ENCODE measurements around the gene EPHB1.

EPHB1 gene

DNA sequence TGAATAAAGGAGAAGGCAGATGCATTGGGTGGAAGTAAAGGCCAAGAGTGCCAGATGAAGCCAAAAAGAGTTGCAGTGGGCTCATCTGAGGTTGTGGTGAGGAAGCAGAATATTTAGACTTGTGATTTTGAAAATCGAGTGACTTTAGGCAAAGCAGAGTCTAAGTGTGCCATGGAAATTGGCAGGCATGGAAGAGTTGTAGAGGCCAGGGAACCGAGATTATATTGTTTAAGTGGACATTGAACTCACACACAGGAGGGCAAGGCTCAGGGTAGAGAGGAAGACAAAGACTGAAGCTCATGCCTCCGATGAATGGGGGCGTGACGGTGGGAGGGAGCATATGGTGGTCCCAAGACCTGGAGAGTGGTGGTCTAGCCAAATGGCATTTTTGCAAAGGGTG lies 347.5 kb downstream of the EPHB1 start:
- no peak for DNase-seq

DNA sequence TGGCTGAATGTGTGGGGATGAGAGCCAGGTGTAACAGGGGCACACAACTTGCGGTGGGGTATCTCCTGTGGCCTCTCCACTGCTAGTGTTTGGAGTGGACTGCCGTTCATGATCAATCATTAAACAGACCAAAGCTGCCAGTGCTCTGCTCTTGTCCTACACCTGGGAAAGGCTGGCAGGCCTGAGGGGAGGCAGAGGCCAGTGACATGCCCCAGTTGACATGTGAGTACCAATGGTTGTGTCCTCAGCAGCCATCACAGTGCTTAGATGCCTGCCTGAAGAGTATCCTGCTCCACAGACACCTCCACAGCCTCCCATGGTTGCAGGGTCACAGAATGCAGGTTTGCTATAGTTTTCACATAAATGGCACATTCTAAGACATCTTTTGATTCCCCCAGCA lies 348.4 kb downstream of the EPHB1 start:
- DNase-seq: no peak

DNA sequence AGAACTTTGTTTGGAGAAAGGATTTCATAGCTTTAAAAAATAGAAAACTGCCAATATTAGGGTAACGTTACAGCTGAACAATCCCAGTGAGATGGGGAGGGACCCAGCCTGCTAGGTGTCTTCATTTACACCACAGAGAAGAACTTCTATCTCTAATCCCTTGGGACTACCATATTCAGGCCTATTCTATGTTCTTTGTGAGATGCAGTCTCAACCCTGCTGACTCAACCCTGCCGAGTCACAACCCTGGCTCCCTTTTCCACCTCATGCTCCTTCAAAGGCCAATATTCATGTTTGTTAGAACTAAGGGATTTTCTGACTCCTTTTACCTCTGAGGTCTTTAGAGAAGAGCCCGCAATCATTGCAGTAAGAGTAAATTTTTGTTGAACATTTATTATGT lies 350.5 kb downstream of the EPHB1 start:
- no peak for DNase-seq

DNA sequence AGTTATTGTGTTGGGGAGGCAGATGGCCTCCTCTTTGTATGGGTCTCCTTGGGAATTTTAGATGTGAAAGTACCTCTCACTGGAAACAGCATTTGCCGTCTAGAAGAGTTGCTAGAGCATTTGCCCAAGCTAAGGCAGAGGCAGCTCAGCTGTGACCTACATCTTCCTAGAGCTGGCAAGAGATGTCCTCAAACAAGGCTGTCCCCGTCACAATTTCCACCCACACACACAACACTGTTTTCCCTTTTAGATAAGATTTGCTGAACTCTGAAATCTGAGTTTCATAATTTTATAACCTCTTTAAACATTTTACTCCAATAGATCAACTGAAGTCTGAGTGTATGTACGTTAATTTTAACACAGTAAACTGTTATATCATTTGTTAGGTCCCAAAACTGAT lies 352.6 kb downstream of the EPHB1 start:
- DNase-seq: no peak

DNA sequence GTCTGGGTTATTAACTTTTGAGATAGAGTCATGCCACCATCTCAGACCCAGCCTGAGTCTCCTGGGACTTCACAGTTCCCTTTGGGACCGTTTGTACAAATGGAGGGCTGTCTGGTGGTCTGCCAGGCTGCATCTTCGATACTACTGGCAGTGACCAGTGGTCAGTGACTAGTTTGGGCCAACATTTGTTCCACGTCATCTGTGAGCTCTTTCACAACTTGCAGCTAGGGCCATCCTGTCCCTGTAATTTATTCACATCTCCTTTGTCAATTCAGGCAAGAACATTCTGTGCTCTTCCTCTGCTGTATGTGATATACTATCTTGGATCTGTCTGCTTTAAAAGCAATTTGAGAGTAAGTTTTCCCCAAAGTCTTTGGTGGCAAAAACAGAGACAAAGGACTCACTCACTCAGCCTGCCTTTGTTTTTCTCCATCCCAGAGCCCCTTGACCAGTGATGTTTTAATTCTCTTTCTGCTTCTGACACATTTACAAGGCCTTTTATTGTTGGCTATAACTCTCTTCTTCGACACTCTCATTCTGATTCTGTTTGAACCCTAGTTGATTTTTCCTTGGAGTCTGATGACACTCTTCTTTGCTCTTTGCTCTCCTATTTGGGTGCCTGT lies 353.4 kb downstream of the EPHB1 start:
- no peak for DNase-seq

DNA sequence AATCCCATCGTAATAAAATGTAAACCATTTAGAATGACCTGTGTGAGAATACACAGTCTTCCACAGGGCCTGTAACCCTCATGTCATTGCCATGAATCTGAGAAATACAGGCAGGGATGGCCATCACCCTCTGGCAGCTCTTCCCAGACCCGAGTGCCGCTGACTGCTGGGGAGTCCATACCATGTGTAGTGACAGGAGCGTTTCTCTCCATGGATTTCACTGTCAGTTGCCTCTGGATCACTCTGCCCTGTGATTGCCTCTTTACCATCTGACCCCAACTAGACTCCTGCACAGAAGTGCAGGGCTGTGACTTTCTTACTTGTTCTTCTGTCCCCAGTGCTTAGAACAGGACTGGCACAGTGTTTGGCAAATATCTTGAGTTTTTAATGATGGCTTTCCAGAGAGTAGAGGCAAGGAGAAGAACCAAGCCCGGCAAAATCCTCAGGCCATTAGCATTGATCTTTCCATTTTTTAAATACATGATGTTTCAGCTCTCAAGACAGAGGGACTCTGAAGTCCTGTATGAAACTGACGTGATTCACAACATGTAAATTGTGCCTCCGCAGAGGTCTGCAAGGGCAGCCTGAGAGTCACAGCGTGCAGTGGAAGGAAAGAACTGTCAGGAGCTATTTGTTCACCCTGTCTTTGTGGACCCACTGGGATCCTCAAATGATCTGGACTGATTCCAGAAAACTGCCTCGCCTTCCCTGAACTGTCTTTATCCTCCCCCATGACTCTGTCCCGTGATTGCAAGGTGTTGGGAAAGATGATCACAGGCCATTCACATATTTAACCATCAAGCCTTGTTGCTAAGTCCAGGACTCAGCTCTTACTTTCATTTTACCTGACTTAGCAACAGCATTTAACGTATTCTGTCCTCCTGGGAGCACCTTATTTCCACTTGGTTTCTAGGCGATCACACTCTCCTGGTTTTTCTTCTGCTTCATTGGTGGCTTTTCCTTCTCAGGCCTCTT lies 354.9 kb downstream of the EPHB1 start:
- no peak for DNase-seq

DNA sequence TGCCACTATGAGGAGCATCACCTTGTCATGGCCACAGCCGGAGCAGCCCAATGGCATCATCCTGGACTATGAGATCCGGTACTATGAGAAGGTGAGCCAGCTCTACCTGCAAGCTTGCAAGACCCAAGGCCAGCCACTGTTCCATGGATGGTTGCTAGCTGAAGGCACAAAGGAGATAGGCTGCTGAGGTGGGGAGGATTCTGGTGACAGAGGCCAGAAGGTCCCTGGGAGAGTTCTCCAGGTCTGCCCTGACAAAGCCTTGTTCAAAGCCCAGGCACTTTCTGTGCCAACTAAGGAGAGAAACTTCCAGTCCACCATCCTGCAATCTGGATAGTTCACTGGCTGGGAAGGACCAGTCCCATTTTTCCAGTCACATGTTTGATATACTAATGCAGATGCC lies 359.1 kb downstream of the EPHB1 start:
- DNase-seq: no peak

DNA sequence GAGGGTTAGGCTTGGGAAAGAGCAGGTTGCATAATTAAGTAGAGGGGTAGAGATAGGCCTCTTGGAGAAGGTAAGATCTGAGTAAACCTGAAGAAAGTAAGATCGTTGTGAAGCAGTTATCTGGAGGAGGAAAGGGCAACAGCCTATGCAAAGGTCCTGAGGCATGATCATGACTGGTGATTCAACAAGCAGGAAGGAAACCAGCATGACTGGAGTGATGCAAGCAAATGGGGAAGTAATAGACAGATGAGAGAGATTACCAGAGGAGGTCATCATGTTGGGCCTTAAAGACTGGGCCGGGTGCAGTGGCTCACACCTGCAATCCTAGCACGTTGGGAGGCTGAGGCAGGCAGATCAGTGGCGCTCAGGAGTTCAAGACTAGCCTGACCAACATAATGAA lies 360.2 kb downstream of the EPHB1 start:
- no peak for DNase-seq

DNA sequence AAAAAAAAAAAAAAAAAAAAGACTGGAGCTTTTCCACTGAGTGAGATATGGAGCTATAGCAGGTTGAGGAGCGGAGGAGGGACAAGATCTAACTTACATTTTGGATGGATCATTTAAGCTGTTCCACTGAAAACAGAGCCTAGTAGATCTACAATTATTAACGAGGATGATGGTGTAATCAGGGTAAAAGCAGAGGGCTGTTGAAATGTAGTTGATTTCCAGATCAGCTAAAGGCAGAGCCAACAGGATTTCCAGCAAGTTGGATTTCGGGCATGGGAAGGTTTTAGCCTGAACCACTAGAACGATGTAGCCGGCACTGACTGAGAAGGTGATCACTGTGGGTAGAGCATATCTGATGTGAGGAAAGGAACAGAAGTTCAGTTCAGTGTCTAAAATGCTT lies 360.7 kb downstream of the EPHB1 start:
- DNase-seq: no peak

DNA sequence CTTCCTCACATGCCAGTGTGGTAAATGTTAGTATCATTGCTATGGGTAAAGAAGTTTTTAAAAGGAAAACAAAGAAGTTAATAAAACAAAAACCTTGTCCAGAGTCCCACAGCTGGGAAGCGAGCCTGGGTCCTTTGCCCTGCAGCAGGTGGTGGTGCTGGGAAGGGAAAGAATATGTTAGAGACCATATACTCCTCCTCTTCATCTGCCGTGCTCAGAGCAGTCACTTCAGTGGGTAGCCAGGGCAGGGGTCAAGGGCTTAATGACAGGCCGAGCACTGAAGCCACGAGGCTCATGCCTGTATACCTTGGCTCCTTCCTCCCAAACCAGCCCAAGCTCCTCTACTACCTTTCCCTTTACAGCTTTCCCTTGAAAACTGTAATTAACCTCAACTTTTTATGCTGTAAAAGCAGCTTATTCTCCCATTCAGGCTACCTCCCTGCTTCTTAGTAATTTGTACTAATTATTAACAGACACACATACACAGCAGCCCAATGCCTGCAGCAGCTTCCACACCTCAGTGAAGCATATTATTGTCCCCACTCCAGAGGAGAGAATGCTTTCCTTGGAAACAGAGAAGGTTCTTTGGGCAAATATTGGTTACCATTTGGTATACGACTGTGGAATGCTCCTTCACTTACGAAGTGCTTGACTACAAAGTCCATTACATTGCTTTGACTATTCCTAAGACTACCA lies 362.1 kb downstream of the EPHB1 start:
- no peak for DNase-seq

DNA sequence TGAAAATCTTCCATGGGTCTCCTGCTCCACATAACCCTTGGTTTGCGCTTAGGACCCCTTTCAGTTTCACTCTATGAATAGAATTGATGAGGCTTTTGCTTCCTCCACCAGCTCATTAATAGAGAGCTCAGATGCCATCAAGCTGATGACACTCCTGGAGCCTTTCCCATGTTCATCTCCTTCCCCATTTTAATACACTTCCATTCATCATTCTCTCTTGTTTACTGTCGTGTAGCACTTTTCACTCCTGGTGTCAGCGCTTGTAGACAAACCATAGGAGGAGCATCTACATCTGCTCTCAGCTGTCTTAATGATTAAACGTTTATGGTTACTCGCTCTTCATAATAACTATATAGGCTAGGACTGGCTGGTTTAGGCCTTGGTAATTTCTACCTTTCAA lies 363.5 kb downstream of the EPHB1 start:
- DNase-seq: no peak

DNA sequence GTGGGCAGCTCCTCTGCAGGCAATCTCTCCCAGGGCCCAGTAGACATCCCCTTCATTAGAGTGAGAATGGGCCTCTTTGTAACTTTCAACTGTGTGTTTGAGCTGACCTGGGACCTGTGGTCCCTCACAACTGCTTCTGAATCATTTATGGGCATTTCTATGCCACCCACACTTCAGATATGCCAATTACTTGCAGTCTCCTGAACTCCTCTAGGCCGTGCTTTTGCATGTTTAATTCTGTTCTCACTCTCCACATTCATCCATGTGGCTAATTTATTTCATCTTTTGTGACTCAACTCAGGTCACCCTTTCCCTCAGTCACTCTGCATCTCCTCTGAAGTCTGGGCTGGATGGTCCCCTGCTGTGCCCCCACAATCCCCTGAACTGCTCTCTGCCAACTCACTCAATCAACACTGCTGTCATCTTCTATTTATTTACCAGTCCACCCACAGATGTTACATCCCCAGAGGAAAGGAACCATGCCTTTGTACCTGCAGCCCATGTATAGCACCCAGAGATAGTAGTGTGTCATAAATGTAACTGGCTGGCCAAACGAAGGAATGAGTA lies 364.7 kb downstream of the EPHB1 start:
- no peak for DNase-seq

DNA sequence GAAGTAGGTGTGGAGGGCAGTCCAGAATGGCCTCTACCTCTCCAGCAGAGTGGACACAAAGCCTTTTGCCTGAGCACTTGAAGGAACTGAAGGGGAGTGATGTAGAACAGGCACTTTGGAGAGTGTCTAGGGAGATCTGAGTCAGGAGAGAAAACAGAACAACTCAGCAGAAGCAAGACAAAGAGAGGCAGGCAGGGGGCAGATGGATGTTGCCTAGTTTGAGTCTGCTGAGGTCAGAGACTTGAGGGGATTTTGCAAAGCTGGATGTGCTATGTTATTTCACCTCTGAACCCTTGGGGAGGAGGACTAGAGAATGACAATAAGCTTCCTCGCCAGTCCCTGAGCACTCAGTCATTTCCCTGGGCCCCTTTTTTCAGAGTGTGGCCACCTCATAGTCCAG lies 366.4 kb downstream of the EPHB1 start:
- no peak for DNase-seq

DNA sequence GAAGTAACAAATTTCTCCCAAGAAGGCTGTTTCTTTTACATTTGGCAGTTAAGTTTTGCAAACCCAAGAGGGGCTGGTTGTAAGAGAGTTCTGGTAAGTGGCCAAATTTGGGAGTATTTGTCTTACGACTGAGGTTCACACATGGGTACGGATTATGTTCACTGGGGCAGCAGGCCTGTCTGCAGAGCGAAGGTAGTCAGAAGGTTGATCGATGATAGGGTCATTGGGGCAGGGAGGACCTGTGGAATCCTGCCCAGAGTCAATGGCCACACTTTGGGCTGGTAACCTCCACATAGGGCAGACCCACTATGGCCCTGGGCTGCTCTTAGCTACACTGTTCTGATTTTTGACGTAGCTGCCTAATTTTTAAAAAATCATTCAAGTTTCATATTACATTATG lies 368.6 kb downstream of the EPHB1 start:
- no peak for DNase-seq

DNA sequence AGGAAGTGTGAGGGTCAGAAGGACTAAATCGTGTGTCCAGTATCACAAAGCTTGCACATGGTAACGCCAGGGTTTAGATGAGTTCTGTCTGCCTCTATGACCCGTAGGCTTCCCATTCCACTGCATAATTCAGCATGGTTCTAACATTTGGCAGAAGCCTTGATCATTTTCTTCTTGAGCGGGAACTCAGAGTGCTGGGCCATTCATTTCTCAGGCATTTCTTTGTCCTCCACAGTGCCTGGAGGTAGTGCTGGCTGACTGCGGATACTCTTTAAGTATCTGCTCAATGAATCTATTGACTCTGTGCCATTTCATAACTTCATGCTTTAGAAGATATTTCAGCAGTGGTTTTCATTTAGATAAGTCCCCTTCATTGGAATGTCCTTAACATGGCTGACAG lies 370.2 kb downstream of the EPHB1 start:
- DNase-seq: no peak

DNA sequence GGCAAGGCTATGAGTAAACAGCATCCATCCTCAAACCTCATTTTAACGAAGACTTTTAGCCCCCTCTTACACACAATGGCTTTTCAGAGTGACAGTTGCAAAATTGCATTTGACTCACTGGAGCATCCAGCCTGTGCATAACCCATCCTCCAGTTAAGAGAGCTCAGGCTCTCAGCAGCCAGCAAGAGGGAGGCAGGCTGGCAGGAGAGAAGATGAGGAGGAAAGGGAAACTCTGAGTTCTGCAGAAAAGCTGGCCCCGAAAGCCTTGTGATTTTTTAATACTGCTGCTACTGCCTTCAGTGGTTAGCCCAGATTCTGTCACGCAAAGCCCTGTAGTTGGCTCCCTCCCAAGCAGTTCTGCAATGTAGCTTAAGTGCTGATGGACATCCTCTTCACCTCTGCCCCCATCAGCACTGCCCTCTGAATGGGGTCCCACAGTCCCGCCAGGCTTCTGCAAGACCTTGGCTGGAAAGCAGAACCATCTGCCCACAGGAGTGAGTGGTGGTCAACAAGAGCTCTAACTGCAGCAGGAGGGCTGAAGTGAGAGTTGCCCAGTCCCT lies 371.3 kb downstream of the EPHB1 start:
- DNase-seq: no peak

DNA sequence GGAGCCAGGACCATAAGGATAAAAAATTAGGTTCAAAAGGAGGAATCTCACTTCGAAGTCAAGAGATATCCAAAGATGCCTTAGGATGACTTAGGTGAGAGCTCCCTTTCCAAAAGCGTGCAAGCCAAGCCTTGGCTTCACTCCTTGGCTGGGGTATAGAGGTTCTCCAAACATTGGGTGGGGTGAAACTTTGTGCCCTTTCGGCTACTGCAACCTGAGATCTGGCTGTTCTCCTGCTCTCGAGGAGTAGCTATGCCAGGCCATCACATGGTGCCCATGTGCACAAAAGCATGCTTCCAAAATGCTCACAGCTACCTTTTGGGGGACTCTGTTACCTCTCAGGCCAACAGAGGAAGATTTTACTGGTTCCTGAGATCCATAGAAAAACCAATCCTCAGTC lies 373.8 kb downstream of the EPHB1 start:
- DNase-seq: no peak

DNA sequence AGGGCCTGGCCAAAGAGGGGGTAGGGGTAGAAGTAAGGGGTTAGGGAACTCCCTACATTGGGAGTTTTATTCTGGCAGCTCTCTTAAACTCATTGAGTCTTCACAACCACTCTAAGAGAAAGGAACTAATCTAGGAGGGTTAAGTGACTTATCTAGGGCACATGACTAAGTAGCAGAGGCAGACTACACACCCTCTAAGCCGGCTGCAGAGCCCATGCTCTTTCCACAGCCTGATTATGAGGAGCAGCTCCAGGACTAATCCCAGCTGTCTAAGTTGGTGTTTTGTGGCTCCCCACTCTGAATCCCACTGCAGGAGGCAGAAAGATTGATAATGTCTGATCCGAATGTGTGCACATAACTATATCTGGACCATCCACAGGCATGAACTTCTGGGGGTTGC lies 374.6 kb downstream of the EPHB1 start:
- DNase-seq: no peak

DNA sequence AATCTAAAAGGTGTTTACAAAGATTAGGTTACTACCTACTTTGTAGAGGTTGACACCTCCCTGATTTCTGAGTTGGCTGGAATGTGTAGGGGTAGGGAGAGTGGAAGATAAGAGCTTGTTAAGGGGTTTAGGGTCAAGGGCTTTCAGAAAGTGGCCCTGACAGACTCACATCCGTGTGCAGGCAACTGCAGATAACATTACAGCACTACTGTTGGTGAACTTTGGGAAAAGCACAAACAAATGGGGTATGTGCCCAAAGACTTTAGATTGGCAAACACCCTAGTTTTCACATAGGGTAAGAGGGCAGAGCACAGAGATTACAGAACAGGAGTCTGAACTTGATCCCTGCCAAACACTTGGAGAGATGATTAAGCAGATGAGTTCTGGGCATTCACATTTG lies 375.7 kb downstream of the EPHB1 start:
- no peak for DNase-seq

DNA sequence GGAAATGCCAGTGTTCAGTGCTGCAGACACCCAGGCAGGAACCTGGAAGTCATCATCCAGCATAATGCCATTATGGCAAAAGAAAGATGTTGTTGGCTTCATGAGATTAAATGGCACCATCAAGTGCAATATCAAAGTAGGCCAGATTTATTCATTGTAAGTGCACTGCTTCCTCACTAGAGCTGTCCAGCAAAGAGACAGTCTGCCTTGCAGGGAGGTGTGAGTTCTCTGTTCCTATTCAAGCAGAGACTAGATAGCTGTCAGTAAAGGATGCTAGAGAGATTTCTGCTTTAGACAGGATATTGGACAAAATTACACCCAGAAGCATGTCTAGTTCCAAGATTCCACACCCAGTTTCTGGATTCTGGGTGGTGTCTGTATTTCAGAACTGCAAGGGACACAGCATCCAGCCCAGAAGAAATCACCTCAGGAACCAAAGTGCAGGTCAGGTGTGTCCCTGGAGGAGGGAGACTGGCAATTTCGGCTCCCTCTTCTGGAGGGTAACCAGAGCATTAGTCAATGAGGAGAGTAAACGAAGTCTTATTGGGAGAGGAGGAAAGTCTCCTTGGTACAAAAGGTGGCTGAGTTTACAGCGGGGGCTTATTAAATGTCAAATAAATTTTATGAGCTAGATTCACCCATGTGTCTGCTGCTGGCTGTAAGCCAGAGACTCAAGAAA lies 377.3 kb downstream of the EPHB1 start:
- DNase-seq: no peak

DNA sequence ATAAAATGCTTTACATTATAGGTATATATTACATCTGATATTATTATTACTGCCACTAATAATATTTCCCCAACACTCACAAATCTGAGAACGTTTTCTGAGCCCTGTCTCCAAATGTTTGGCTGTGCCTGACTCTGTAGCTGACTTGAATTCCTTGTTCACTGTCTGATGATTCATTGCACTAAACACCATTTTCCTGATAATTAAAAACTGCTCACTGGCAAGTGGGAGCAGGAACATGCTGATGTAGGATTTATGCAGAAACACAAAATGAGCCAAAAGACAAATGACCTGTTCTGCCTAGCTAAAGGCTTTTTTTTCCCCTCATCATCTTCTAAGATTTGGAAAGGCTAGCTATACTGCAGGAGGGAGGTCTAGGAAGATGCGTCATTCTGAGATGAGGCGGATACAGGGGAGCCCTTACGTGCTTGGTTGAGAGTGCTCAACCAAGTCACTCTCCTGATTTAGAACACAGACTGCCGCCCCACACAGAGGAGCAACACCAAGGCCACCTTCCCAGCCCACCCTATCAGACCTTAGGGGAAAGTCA lies 380.7 kb downstream of the EPHB1 start:
- no peak for DNase-seq

DNA sequence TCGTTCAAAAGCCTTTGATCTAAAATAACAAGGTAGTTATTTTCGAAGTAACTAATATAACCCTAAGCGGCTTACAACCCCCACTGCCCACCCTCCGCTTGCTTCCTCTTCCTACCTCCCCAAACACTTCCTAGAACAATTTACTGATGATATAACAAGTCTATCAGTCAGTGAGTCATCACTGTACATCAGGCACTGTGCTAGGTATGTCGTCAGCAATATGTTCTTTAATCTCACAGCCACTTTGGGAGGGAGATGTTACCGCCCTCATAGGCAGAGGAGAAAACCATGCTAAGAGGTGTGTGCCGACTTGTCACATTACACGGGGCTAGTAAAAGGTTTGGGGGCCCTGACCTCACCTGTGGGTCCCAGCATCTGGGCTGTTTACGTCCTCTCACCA lies 381.8 kb downstream of the EPHB1 start:
- DNase-seq: no peak
